HG02759 (cell line): ENCODE measurements around the gene WNT5B.

Source experiments
- ATAC-seq: cut with Tn5 transposase; IDR thresholded peaks from one replicate; pipeline ENCODE4 v1.9.1; 2021; ENCODE audit warnings: mild to moderate bottlenecking, moderate library complexity; ENCODE audit not compliant: unreplicated experiment

Gene WNT5B

DNA sequence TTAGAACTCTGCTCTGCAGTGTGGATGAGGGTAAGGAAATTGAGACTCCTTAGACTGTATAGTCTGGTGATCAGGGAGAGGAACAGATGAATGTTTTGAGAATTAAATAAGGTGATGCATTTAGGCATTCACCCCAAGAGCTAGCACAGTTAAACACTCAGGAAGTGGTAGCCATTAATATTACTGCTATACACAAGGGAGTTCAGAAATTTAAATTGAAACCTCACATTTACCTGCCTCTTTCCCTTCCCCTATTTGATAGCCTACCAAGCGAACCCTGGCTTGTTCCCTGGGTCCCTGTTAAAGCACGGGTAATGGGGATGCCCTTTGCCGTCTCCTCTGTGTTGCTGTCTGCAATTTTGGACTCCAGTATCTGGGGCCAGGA is 18.2 kb downstream of the WNT5B start:
- no peak for ATAC-seq

DNA sequence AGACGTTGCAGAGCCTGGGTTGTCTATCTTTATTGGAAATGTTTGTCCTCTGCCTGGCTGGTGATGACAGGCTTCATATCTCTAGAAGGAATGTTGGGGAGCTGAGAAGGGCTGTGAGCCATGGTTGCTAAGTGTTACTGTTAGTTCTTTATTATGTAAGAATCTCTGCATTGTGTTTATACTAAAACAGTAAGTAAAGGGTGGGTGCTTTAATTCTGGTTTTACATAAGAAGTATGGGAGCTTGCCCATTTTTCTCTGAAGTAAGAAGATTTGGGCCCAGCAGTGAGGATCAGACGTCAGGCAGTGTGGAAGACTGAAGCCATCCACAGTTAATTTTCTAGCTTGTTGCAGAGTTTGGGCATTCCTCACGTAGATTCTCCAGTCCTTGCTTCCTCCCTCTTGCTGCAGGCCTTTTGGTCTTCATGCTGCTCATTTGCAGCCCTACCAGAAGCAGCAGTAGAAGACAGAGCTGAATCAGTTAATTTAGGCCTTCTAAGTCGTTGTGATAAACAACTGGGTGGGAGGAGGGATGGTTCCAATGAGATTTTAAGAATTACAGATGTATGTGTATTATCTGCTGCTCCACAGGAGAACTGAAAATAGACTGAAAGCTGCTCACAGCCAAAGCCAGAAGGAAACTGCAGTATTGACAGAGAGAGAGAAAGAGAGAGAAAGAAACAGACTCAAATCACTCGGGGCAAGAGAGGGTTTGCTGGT is 21.4 kb downstream of the WNT5B start:
- no peak for ATAC-seq

- no peak for ATAC-seq
These were observed 21.9 kb downstream of the WNT5B start for GRCh38 chr12:1650978-1651361.

DNA sequence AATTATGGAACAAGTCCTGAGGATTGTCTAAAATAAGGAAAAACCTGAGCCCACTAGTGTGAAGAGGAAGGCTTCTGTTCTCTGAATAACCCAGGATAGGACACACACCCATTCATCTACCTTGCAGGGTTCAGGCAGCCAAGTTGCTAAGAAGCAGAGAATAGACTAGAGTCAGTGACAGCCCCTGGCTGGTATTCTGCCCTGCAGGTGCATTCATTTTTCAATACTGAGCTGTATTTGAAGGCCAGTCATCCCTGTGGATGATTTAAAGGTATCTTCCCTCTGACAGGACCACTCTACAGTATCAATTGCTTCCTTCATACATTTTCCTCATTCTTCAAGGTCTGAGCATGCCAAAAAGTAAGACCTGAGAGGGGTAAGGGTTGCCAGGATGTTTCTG is 22.9 kb downstream of the WNT5B start:
- no peak for ATAC-seq

DNA sequence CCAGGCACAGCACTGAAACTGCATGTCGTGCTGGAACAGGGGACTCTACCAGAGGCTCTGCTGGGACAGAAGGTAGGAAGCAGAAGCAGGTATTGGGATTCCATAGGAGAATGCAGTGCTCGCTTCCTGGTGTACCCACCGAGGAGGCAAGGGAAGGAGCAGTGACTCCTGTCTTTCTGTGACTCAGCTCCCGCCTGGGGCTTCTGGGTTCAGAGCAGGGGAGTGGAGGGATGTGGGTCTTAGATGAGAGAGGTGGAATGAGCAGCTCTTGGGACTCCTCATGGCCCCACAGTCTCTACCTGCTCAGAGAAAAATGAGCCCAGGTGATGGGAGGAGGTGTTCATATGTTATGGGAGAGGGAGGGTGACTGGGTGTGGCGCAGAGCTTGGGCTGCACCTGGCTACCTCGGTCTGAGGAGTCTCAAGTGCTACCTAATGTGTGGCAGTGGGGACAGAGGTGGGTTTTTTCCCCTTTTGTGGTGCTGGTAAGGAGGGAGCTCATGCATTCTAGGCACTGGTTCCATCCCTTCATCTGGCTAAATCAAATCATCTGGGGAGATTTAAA is 26.3 kb downstream of the WNT5B start:
- no peak for ATAC-seq

DNA sequence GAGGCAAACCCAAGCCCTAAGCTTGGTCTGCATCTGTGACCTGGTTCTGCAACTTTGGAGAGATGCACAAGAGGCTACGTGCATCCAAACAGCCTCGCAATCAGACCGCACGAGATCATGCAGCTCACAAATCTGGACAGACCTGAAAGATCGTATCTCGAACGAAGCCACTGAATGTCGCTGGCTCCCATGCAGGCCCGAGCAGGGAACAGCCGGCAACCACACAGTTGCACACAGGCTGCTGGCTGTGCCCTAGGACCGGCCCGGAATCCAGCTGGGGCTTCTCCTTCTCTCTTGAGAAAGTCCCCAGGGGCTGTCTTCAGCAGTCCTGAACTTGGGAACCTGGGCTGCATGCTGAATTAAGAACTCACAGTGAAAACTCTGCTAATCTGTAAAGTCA is 27.9 kb downstream of the WNT5B start:
- ATAC-seq: no peak

DNA sequence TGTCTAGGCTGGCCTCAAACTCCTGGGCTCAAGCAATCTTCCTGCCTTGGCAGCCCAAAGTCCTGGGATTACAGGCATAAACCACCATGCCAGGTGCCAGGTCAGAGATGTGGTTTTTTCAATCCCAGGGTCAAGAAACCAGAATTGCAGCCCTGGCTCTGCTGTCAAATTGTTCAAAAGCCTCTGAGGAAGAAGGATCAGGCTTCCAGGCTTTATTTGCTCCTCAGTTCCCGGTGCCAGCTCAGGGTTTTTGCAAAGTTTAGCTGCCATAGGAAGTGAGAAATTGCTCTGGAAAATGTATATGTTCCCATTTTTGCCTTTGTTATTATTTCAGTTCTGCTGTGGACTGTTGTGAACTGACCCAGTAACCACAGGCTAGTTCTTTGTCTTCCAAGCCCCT is 28.7 kb downstream of the WNT5B start:
- ATAC-seq: no peak

DNA sequence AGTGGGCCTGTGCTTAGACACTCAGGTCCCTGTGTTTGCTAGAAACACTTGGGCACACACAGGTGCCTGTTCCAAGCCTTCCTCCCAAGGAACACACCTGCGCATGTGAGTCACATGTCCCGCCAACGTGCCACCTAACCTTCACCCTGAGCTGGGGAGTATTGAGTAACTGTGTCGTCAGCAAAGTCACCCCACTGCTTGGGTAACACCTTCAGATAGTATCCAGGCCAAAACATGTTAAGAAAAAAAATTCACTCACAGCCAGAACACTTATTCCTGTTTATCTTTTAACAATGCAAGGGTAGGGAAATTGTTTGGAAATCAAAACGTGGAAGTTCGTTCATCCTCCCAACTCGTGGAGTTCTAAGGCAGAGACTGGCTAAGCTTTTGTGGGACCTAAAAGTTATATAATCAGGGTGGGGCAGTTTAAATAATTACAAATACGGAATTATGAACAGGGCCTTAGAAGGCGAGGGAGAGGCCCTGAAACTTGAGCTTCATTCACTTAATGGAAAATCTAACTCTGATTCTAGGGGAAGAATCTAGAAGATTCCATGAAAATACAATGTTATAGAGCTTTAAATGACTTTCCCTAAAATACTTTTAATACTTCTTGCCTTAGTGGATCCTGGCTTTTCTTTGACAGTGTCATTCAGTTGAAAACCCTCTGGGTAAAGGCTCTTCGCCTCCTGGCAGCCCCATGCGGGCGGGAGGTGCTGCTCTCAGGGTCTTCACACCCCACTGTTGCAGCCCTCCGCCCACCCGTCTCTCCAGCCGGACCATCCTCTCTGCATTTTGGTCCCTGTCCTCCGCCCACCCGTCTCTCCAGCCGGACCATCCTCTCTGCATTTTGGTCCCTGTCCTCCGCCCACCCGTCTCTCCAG is 31.5 kb downstream of the WNT5B start:
- no peak for ATAC-seq

- ATAC-seq: peak; percentile 86
These were observed 32.7 kb downstream of the WNT5B start for GRCh38 chr12:1661553-1662335.

DNA sequence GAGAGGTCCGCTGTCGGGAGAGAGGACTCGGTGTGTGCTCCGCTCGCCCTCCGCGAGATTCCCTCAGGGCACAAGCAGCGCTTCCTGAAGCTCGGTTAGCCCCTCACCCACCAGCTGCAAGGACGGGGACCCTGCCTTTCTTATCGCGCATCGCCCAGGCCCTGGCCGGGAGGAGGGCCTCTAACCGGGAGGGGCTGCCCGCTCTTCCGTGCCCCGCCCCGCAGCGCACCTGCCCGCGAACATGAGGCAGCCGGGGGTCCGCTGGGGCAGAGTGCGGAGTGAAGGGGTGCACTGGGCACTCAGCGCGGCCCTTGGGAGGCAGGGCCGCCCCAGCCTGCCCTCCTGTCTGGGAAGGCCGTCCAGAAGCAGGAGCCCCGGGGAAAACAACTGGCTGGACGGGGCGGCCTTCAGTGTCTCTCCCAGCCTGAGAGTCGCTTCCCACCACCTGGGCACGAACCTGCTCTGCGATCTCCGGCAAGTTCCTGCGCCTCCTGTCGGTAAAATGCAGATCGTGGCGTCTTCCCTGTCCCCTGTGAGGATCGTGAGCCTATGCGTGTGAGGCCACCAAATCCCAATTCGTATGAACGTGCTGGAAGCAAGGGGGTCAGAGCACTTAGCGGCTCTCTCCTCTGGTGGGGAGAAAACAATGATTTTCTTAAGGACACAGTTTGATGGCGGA is 33.9 kb downstream of the WNT5B start:
- no peak for ATAC-seq

DNA sequence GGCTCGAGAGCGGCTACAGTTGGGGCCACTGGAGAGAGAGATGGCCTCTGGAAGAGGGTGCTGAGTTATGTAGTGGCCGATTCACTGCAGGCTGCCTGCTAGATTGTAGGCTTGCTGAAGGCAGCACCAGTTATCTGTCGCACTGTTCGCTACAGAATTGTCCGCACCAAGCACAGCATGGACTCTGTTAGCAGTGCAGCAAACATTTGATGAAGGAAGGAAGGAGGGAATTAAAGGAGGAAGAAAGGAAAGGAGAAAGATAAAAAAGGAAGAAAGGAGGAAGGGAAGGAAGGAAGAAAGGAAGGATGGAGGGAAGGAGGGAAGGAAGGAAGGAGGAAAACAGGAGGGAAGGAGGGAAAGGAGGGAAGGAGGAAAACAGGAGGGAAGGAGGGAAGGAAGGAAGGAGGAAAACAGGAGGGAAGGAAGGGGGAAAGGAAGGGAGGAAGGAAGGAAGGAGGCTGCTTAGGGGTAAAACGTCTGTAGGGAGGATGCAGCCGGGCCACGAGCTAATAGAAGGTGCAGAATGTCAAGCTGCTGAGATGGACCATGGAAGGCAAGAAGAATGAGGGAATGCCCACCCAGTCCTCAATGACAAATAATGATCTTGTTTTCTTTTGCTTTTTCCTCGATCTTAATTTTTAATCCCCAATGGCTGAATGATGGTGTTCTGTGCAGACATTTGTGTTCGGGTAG is 34.6 kb downstream of the WNT5B start:
- no peak for ATAC-seq

GRCh38 chr12:1665366-1665765 is 36.3 kb downstream of the WNT5B start:
- no peak for ATAC-seq

GRCh38 chr12:1666215-1666614 is 37.2 kb downstream of the WNT5B start:
- no peak for ATAC-seq

DNA sequence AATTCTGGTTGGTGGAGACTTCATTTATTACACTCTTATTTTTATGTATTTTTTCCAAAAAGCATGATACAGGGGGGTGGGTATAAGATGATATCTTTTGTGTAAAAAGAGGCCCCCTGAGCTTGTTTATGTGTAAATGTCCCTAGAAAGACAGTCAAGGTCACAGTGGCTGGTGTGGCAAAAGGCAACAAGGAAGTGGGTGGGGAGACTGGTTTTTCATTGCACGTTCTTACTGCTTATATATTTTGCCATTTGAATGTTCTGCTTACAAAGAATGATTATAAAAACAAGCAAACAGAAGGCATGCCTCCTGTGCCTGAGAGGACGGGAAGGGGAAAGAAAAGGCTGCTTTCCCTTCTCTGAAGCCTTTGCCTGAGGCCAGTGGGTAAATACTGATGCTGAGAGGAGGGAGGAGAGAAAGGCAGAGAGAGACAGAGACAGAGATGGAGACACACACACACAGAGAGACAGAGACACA is 37.7 kb downstream of the WNT5B start:
- no peak for ATAC-seq

DNA sequence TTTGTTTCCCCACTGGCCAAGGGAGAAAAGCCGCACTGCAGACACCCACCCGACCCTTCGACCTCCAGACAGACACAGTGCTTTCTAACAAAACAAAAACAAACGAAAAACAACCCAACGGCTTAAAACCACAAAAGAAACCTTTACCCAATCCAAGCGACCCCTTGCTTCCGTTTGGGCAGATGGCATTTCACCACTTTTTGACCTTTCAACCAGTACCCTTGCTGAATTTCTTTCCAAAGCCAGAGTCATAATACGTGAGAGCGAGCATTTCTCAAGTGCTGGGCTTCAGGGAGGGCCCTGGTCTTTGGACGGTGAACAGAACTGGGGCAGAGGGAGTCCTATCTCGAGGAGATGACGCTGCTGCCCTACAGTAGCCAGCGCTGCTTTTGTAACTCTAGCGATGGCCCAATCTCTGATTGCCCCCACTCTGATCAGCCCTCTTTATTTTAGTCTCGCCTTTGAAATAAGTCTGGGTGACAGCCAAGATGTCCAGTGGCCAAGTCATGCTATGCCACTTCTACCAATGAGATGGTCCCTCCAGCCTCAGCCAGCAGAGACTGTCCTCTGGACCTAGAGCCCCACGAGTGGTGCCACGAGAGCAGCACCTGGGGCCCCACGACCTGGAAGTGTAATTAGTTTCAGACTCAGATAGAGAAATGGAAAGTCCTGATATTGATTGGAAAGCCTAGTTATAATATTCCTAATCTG is 40.0 kb downstream of the WNT5B start:
- no peak for ATAC-seq

GRCh38 chr12:1670358-1671268 is 41.6 kb downstream of the WNT5B start:
- no peak for ATAC-seq

GRCh38 chr12:1676043-1676442 is 47.0 kb downstream of the WNT5B start:
- ATAC-seq: no peak

GRCh38 chr12:1680804-1681492 is 51.9 kb downstream of the WNT5B start:
- no peak for ATAC-seq
